Measurements from ENCODE around the gene SLC38A10. TPM values are rescaled to one million over a fixed set of nuclear protein-coding genes. Genes with fewer than 3 reads are reported as not detected.

The SLC38A10 gene
- polyA plus RNA-seq, 1 donor (not counting 4 experiments of a cell fraction or from before 2014, with no cell fraction given) = 16.8 TPM

GRCh38 chr17:81260641-81261040 is 34.5 kb downstream of the SLC38A10 start:
- peaks cover 5% of the 10 kb centered on the region for H3K4me1 ChIP-seq (ENCODE audit: control insufficient read depth, extremely low read depth, insufficient read depth, low read length)
- no peak overlapping the region for H3K4me3 ChIP-seq (ENCODE audit: control insufficient read depth in 2 of 3, extremely low read depth in 1 of 3, insufficient read depth in 2 of 3, low read depth in 1 of 3, low read length in 3 of 3)
- peaks cover 25 to 49% of the 10 kb centered on the region in 2 experiments for H3K36me3 ChIP-seq (ENCODE audit: control insufficient read depth in 2 of 2, extremely low read depth in 1 of 2, insufficient read depth in 2 of 2, low read length in 2 of 2)
- no peak overlapping the region for H3K4me2 ChIP-seq (ENCODE audit: control insufficient read depth, extremely low read depth, insufficient read depth, low read depth, low read length)
- H3K9me1 ChIP-seq (ENCODE audit: control insufficient read depth, extremely low read depth, insufficient read depth, low read length) = no peaks in the 10 kb centered on the region
- no peak overlapping the region for H3K9ac ChIP-seq (ENCODE audit: control insufficient read depth, extremely low read depth, insufficient read depth, low read length)
- H3K27ac ChIP-seq (ENCODE audit: control insufficient read depth, insufficient read depth, low read length) = no peak overlapping the region
- FAIRE-seq = no peak
- H3K27me3 ChIP-seq (ENCODE audit: control insufficient read depth, extremely low read depth, insufficient read depth, low read length) = no peaks in the 10 kb centered on the region
- H3K9me3 ChIP-seq (ENCODE audit: control insufficient read depth, low read depth, low read length) = no peaks in the 10 kb centered on the region
- H2AFZ ChIP-seq (ENCODE audit: control insufficient read depth, low read length) = no peak overlapping the region
- H3K79me2 ChIP-seq (ENCODE audit: control insufficient read depth, insufficient read depth, low read length) = no peaks in the 10 kb centered on the region
- H4K20me1 ChIP-seq (ENCODE audit: control insufficient read depth, extremely low read depth, insufficient read depth, low read length) = no peaks in the 10 kb centered on the region
- dilution Hi-C loops (cut with MboI; ENCODE audit: extremely low pct_ligation_motif_present, low sequenced_read_pairs) = no loop called here
- no peak for DNase-seq (ENCODE audit: low read depth, low spot score)
- TF ChIP-seq EZH2 (IDR thresholded peaks at IDR 0.05; ENCODE audit: low read length) (no peak), CTCF (optimal IDR thresholded peaks at IDR 0.05 in 1 of 3, IDR thresholded peaks at IDR 0.05 in 1 of 3, conservative IDR thresholded peaks at IDR 0.05 in 1 of 3; ENCODE audit: extremely low read depth in 1 of 3, insufficient read depth in 2 of 3, low read length in 3 of 3) (no peak)

- H3K27me3 ChIP-seq (ENCODE audit: control insufficient read depth, extremely low read depth, insufficient read depth, low read length) = no peaks in the 10 kb centered on the region
- no peak overlapping the region for H3K4me2 ChIP-seq (ENCODE audit: control insufficient read depth, extremely low read depth, insufficient read depth, low read depth, low read length)
- dilution Hi-C loops (cut with MboI; ENCODE audit: extremely low pct_ligation_motif_present, low sequenced_read_pairs) = no loop called here
- H3K9me1 ChIP-seq (ENCODE audit: control insufficient read depth, extremely low read depth, insufficient read depth, low read length) = no peaks in the 10 kb centered on the region
- no peaks in the 10 kb centered on the region for H3K79me2 ChIP-seq (ENCODE audit: control insufficient read depth, insufficient read depth, low read length)
- TF ChIP-seq CTCF (optimal IDR thresholded peaks at IDR 0.05 in 1 of 3, IDR thresholded peaks at IDR 0.05 in 1 of 3, conservative IDR thresholded peaks at IDR 0.05 in 1 of 3; ENCODE audit: extremely low read depth in 1 of 3, insufficient read depth in 2 of 3, low read length in 3 of 3) (no peak), EZH2 (IDR thresholded peaks at IDR 0.05; ENCODE audit: low read length) (no peak)
- H4K20me1 ChIP-seq (ENCODE audit: control insufficient read depth, extremely low read depth, insufficient read depth, low read length) = peaks cover 3% of the 10 kb centered on the region
- no peak overlapping the region for H2AFZ ChIP-seq (ENCODE audit: control insufficient read depth, low read length)
- no peaks in the 10 kb centered on the region for H3K9me3 ChIP-seq (ENCODE audit: control insufficient read depth, low read depth, low read length)
- H3K27ac ChIP-seq (ENCODE audit: control insufficient read depth, insufficient read depth, low read length) = no peak overlapping the region
- H3K4me3 ChIP-seq (ENCODE audit: control insufficient read depth in 2 of 3, extremely low read depth in 1 of 3, insufficient read depth in 2 of 3, low read depth in 1 of 3, low read length in 3 of 3) = no peak overlapping the region
- H3K9ac ChIP-seq (ENCODE audit: control insufficient read depth, extremely low read depth, insufficient read depth, low read length) = no peak overlapping the region
- H3K4me1 ChIP-seq (ENCODE audit: control insufficient read depth, extremely low read depth, insufficient read depth, low read length) = peaks cover 10% of the 10 kb centered on the region
- no peak for FAIRE-seq
- DNase-seq (ENCODE audit: low read depth, low spot score) = no peak
- H3K36me3 ChIP-seq (ENCODE audit: control insufficient read depth in 2 of 2, extremely low read depth in 1 of 2, insufficient read depth in 2 of 2, low read length in 2 of 2) = peaks cover 24 to 47% of the 10 kb centered on the region in 2 experiments
Measured at GRCh38 chr17:81260171-81260570, 34.9 kb downstream of the SLC38A10 start.
